ENCODE measurements around the gene TREH. TPM values are rescaled to one million over a fixed set of nuclear protein-coding genes. Genes with fewer than 3 reads are reported as not detected.

The TREH gene
- total and polyA plus RNA-seq, 2 of the 8 experiments (the other 6 are each of a cell fraction or from before 2014, with no cell fraction given) = 0.03 TPM; not detected in 1

DNA sequence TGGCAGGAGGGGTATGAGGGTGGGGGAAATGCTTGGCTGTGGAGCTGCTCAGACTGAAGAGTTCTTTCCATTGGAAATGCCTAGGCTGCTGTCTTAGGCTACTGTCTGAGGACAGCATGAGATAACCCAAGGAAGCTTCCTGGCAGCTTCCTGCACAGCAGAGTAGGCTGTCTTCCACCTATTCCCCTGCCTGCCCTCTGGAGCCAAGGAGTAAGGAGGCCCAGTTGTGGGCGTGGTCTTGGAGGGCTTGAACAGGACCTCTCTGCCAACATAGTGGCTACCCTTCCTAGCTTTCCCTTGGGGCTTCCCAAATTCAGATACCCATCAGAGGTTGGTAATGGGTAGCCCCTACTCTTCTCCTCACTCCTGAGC is 46.1 kb downstream of the TREH start:
- Histone ChIP-seq H3K79me2 (ENCODE audit: control insufficient read depth in 1 of 2, insufficient read depth in 2 of 2, low read length in 2 of 2) (no peaks in the 10 kb centered on the region), H2BK20ac (ENCODE audit: low read length) (no peak overlapping the region), H4K20me1 (replicated peaks in 1 of 2; ENCODE audit: control insufficient read depth in 1 of 2, insufficient read depth in 2 of 2, low read length in 2 of 2) (peaks cover 0 to 22% of the 10 kb centered on the region in 2 experiments), H3K27ac (ENCODE audit: low read depth, low read length) (no peak overlapping the region), H3K36me3 (ENCODE audit: control insufficient read depth in 2 of 4, insufficient read depth in 4 of 4, low read length in 3 of 4) (peaks cover 2 to 30% (median 15%) of the 10 kb centered on the region in 4 experiments; a peak in 6 of 8 replicates), H4K8ac (ENCODE audit: extremely low read depth, insufficient read depth, low read length) (no peak overlapping the region), H3K4me2 (ENCODE audit: insufficient read depth in 1 of 2, low read depth in 2 of 2, low read length in 2 of 2) (no peak overlapping the region; a peak in 1 of 4 replicates), H3K4ac (replicated peaks; ENCODE audit: insufficient read length, low read depth, low read length) (peak overlapping the region; percentile 71), H3K18ac (ENCODE audit: extremely low read depth, low read length) (no peak overlapping the region), H3K14ac (ENCODE audit: insufficient read length) (no peak overlapping the region), H2BK12ac (ENCODE audit: low read depth, low read length) (0 out of 2 replicates have a peak overlapping the region, but pooled peaks have one; percentile 68), H2BK5ac (ENCODE audit: low read depth, low read length) (no peak overlapping the region), H4K5ac (ENCODE audit: insufficient read length, low read depth, low read length) (no peak overlapping the region), H4K91ac (replicated peaks; ENCODE audit: insufficient read length, low read length) (no peak overlapping the region), H3K9ac (replicated peaks in 1 of 4; ENCODE audit: extremely low read depth in 1 of 4, low read depth in 3 of 4, low read length in 3 of 4) (no peak overlapping the region), H3K4me1 (replicated peaks in 1 of 4; ENCODE audit: control insufficient read depth in 3 of 4, insufficient read depth in 4 of 4, low read length in 3 of 4) (peaks cover 16 to 23% (median 19%) of the 10 kb centered on the region in 4 experiments), H2BK120ac (replicated peaks; ENCODE audit: low read depth, low read length) (peak overlapping the region; percentile 21), H2AFZ (ENCODE audit: low read length) (no peak overlapping the region), H3K27me3 (replicated peaks in 1 of 4; ENCODE audit: control insufficient read depth in 3 of 4, extremely low read depth in 1 of 4, insufficient read depth in 3 of 4, low read length in 3 of 4) (no peaks in the 10 kb centered on the region), H3K9me3 (ENCODE audit: insufficient read depth in 2 of 2, low read depth in 1 of 2, low read length in 1 of 2) (no peaks in the 10 kb centered on the region), H2AK5ac (ENCODE audit: low read depth, low read length) (no peak overlapping the region), H2BK15ac (ENCODE audit: low read length) (no peak overlapping the region), H3K79me1 (ENCODE audit: low read depth, low read length) (peaks cover 3% of the 10 kb centered on the region), H3K23ac (ENCODE audit: insufficient read length) (no peak overlapping the region), H3K56ac (replicated peaks; ENCODE audit: insufficient read length, low read depth, low read length) (no peak overlapping the region), H3K4me3 (ENCODE audit: extremely low read depth in 1 of 4, insufficient read depth in 2 of 4, low read depth in 3 of 4, low read length in 4 of 4) (no peak overlapping the region), H3K23me2 (ENCODE audit: low read depth, low read length) (peaks cover 9% of the 10 kb centered on the region; the same call in 1 of the 2 replicates)
- TF ChIP-seq NRF1 (IDR thresholded peaks at IDR 0.05; ENCODE audit: low read depth, low read length) (no peak), POU5F1 (IDR thresholded peaks at IDR 0.05; ENCODE audit: low read depth, low read length) (no peak), CBX8 (IDR thresholded peaks at IDR 0.05; ENCODE audit: borderline replicate concordance, low read depth, low read length) (no peak), RFX5 (IDR thresholded peaks at IDR 0.05; ENCODE audit: borderline replicate concordance, low read depth, low read length) (no peak), EZH2 (IDR thresholded peaks at IDR 0.05; ENCODE audit: low read depth, low read length, severe bottlenecking) (no peak), KDM1A (IDR thresholded peaks at IDR 0.05; ENCODE audit: borderline replicate concordance, low read length) (no peak), RXRA (IDR thresholded peaks at IDR 0.05; ENCODE audit: insufficient read depth, low read depth, low read length) (no peak), SIN3A (conservative IDR thresholded peaks at IDR 0.05 in 1 of 2, IDR thresholded peaks at IDR 0.05 in 1 of 2; ENCODE audit: low read depth in 1 of 2, low read length in 2 of 2) (no peak), KDM5A (IDR thresholded peaks at IDR 0.05; ENCODE audit: low read length) (no peak)
- TF ChIP-seq, protein P1, sequence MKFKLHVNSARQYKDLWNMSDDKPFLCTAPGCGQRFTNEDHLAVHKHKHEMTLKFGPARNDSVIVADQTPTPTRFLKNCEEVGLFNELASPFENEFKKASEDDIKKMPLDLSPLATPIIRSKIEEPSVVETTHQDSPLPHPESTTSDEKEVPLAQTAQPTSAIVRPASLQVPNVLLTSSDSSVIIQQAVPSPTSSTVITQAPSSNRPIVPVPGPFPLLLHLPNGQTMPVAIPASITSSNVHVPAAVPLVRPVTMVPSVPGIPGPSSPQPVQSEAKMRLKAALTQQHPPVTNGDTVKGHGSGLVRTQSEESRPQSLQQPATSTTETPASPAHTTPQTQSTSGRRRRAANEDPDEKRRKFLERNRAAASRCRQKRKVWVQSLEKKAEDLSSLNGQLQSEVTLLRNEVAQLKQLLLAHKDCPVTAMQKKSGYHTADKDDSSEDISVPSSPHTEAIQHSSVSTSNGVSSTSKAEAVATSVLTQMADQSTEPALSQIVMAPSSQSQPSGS (IDR thresholded peaks at IDR 0.05; ENCODE audit: low read length) = no peak
- CTCF ChIA-PET (ENCODE audit: partially characterized antibody) = interaction anchor here (1.1 to 19.1 kb wide), 5 partner anchors 12 to 453 kb away, joined by 3 to 435 read pairs (median 57); partner anchors contain the start of gene PHLDB1
- DNase-seq (ENCODE audit: low read depth in 1 of 2, low spot score in 2 of 2) (no peak), FAIRE-seq (no peak)
- POLR2A ChIA-PET (ENCODE audit: partially characterized antibody) = interaction anchor here (2.1 to 25.8 kb wide), 4 partner anchors 13 to 282 kb away, joined by 4 to 574 read pairs (median 171); partner anchors contain the start of gene PHLDB1
- 91% methylated on average over 1 of the region's 1 CpG; no CpG with 5 or more reads in 1 of the 2 experiments for WGBS, 2 experiments (ENCODE audit: extremely low coverage in 1 of 2, insufficient coverage in 1 of 2, insufficient read length in 1 of 2, insufficient replicate concordance in 2 of 2, low coverage in 1 of 2, low lambda C conversion rate in 2 of 2, missing lambda C conversion rate in 1 of 2)
